SK-N-SH (cell line): ENCODE data around the gene MRPL46.
"Not testable (repeated sequence)": the region's sequence is repeated elsewhere in the genome, so short reads cannot be mapped to it uniquely, and the experiment has no call there.

Source experiments
- ELF1 ChIP-seq: IDR thresholded peaks from 2 replicates; pipeline ENCODE4 v1.4.0; 2012
- EP300 ChIP-seq, 2 experiments: IDR thresholded peaks; 2 replicates each; pipeline versions ENCODE4 v1.4.0 to v1.6.1; 2012; ENCODE audit warnings: borderline replicate concordance in 1 of 2, low read depth in 1 of 2, low read length in 1 of 2
- GABPA ChIP-seq: IDR thresholded peaks from 2 replicates; pipeline ENCODE4 v1.4.0; 2012; ENCODE audit warnings: low read depth, mild to moderate bottlenecking
- NFIC ChIP-seq: IDR thresholded peaks from 2 replicates; pipeline ENCODE4 v1.4.0; 2012; ENCODE audit warnings: borderline replicate concordance
- POLR2AphosphoS5 ChIP-seq: IDR thresholded peaks from 2 replicates; pipeline ENCODE4 v1.6.1; 2012; ENCODE audit warnings: low read depth, low read length
- RAD21 ChIP-seq: IDR thresholded peaks from 2 replicates; pipeline ENCODE4 v1.6.1; 2012; ENCODE audit warnings: mild to moderate bottlenecking, low read length
- SIN3A ChIP-seq: IDR thresholded peaks from 2 replicates; pipeline ENCODE4 v1.6.1; 2012; ENCODE audit warnings: low read depth, mild to moderate bottlenecking, low read length, moderate library complexity, borderline replicate concordance
- SMC3 ChIP-seq: IDR thresholded peaks from 2 replicates; pipeline ENCODE4 v1.6.1; 2012; ENCODE audit warnings: low read depth, low read length, improper control_type of control experiment
- TAF1 ChIP-seq: IDR thresholded peaks from 2 replicates; pipeline ENCODE4 v1.6.1; 2012; ENCODE audit warnings: low read depth, mild to moderate bottlenecking, low read length, moderate library complexity, borderline replicate concordance
- YY1 ChIP-seq: IDR thresholded peaks from 2 replicates; pipeline ENCODE4 v1.4.0; 2012; ENCODE audit warnings: low read depth, mild to moderate bottlenecking
- TF ChIP-seq, protein P1 (sequence below): fragments of 200-600 bp; sonication (generic); IDR thresholded peaks from 2 replicates; pipeline ENCODE4 v1.6.1; 2017; ENCODE audit warnings: antibody characterized with exemption, mild to moderate bottlenecking, moderate library complexity
- TF ChIP-seq, protein P2 (sequence below): IDR thresholded peaks from 2 replicates; pipeline ENCODE4; 2012
- TF ChIP-seq, protein P3 (sequence below): IDR thresholded peaks from 2 replicates; pipeline ENCODE4 v1.4.0; 2012; ENCODE audit warnings: low read depth

DNA sequence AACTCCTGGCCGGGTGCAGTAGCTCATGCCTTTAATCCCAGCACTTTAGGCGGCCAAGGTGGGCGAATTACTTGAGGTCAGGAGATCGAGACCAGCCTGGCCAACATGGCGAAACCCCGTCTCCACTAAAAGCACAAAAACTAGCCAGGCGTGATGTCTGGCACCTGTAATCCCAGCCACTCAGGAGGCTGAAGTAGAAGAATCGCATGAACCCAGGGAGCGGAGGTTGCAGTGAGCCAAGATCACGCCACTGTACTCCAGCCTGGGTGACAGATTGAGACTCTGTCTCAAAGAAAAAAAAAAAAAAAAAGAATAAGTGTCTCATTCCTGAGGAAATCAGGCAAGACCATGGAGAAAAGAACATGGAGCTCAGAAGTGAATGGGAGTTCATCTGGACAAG, 1.5 kb upstream of the MRPL46 start:
- TF ChIP-seq ELF1; RAD21; TAF1; POLR2AphosphoS5; SIN3A; NFIC; SMC3; YY1; GABPA; EP300 (IDR thresholded peaks at IDR 0.05; ENCODE audit: borderline replicate concordance in 1 of 2, low read depth in 1 of 2, low read length in 1 of 2): not testable (repeated sequence)
- TF ChIP-seq, protein P1, sequence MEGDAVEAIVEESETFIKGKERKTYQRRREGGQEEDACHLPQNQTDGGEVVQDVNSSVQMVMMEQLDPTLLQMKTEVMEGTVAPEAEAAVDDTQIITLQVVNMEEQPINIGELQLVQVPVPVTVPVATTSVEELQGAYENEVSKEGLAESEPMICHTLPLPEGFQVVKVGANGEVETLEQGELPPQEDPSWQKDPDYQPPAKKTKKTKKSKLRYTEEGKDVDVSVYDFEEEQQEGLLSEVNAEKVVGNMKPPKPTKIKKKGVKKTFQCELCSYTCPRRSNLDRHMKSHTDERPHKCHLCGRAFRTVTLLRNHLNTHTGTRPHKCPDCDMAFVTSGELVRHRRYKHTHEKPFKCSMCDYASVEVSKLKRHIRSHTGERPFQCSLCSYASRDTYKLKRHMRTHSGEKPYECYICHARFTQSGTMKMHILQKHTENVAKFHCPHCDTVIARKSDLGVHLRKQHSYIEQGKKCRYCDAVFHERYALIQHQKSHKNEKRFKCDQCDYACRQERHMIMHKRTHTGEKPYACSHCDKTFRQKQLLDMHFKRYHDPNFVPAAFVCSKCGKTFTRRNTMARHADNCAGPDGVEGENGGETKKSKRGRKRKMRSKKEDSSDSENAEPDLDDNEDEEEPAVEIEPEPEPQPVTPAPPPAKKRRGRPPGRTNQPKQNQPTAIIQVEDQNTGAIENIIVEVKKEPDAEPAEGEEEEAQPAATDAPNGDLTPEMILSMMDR: not testable (repeated sequence)
- TF ChIP-seq, protein P2, sequence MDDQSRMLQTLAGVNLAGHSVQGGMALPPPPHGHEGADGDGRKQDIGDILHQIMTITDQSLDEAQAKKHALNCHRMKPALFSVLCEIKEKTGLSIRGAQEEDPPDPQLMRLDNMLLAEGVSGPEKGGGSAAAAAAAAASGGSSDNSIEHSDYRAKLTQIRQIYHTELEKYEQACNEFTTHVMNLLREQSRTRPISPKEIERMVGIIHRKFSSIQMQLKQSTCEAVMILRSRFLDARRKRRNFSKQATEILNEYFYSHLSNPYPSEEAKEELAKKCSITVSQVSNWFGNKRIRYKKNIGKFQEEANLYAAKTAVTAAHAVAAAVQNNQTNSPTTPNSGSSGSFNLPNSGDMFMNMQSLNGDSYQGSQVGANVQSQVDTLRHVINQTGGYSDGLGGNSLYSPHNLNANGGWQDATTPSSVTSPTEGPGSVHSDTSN: not testable (repeated sequence)
- TF ChIP-seq, protein P3, sequence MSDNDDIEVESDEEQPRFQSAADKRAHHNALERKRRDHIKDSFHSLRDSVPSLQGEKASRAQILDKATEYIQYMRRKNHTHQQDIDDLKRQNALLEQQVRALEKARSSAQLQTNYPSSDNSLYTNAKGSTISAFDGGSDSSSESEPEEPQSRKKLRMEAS: not testable (repeated sequence)
